ENCODE measurements around the gene DDN. TPM values are rescaled to one million over a fixed set of nuclear protein-coding genes. Genes with fewer than 3 reads are reported as not detected.

The DDN gene
- total RNA-seq, 1 experiment from 2014 or later: 0.51 TPM

- H3K4me1 ChIP-seq (ENCODE audit: control insufficient read depth, insufficient read depth, low read length): no peaks in the 10 kb centered on the region
- no peak overlapping the region for H3K4me3 ChIP-seq (ENCODE audit: low read depth in 2 of 2, low read length in 2 of 2)
- in situ Hi-C loops (cut with HindIII; ENCODE audit: low pct_unique_long_range_greater_than_20kb, low sequenced_read_pairs) (no loop called here), intact Hi-C loops (cut with micrococcal nuclease; ENCODE audit: unreplicated experiment) (no loop called here)
- ChIA-PET CTCF (no interaction called here), POLR2A (no interaction called here)
- no peaks in the 10 kb centered on the region for H3K9me3 ChIP-seq (ENCODE audit: control insufficient read depth, insufficient read depth, low read depth, low read length)
- H3K27ac ChIP-seq (ENCODE audit: low read length): no peak overlapping the region
- TSS peak; percentile 45 for BruUV-seq (replicated peaks)
- no peak for DNase-seq (ENCODE audit: low read depth, low spot score)
- H3K27me3 ChIP-seq (ENCODE audit: control insufficient read depth, insufficient read depth, low read length): no peaks in the 10 kb centered on the region
- no peak for ATAC-seq
- TF ChIP-seq SIN3A (IDR thresholded peaks at IDR 0.05; ENCODE audit: borderline replicate concordance, insufficient read depth, low read depth, low read length) (no peak), POLR2AphosphoS5 (IDR thresholded peaks at IDR 0.05; ENCODE audit: low read depth, low read length) (no peak), CTCF (IDR thresholded peaks at IDR 0.05) (no peak), REST (IDR thresholded peaks at IDR 0.05; ENCODE audit: insufficient read depth in 1 of 2, low read depth in 2 of 2, low read length in 1 of 2) (no peak), TCF7L2 (IDR thresholded peaks at IDR 0.05; ENCODE audit: low read depth, low read length) (no peak)
- peaks cover 24% of the 10 kb centered on the region for H3K36me3 ChIP-seq (ENCODE audit: control insufficient read depth, insufficient read depth, low read length)
Observed at GRCh38 chr12:49037947-49038237, 38.7 kb upstream of the DDN start.

GRCh38 chr12:49037111-49037946 lies 38.2 kb upstream of the DDN start:
- Histone ChIP-seq H3K36me3 (ENCODE audit: control insufficient read depth, insufficient read depth, low read length) (peaks cover 18% of the 10 kb centered on the region), H3K9me3 (ENCODE audit: control insufficient read depth, insufficient read depth, low read depth, low read length) (no peaks in the 10 kb centered on the region), H3K27ac (ENCODE audit: low read length) (no peak overlapping the region), H3K27me3 (ENCODE audit: control insufficient read depth, insufficient read depth, low read length) (no peaks in the 10 kb centered on the region), H3K4me3 (ENCODE audit: low read depth in 2 of 2, low read length in 2 of 2) (no peak overlapping the region), H3K4me1 (ENCODE audit: control insufficient read depth, insufficient read depth, low read length) (no peaks in the 10 kb centered on the region)
- ATAC-seq (no peak), DNase-seq (ENCODE audit: low read depth, low spot score) (no peak)
- in situ Hi-C loops (cut with HindIII; ENCODE audit: low pct_unique_long_range_greater_than_20kb, low sequenced_read_pairs) (no loop called here), intact Hi-C loops (cut with micrococcal nuclease; ENCODE audit: unreplicated experiment) (no loop called here)
- TF ChIP-seq CTCF (IDR thresholded peaks at IDR 0.05) (no peak), REST (IDR thresholded peaks at IDR 0.05; ENCODE audit: insufficient read depth in 1 of 2, low read depth in 2 of 2, low read length in 1 of 2) (no peak), SIN3A (IDR thresholded peaks at IDR 0.05; ENCODE audit: borderline replicate concordance, insufficient read depth, low read depth, low read length) (no peak), POLR2AphosphoS5 (IDR thresholded peaks at IDR 0.05; ENCODE audit: low read depth, low read length) (no peak), TCF7L2 (IDR thresholded peaks at IDR 0.05; ENCODE audit: low read depth, low read length) (no peak)
- POLR2A ChIA-PET: no interaction called here
- CTCF ChIA-PET: no interaction called here
- no TSS peak for BruUV-seq (replicated peaks)

Data from Panc1 (cell line).